ENCODE data around the gene PACS1.

DNA sequence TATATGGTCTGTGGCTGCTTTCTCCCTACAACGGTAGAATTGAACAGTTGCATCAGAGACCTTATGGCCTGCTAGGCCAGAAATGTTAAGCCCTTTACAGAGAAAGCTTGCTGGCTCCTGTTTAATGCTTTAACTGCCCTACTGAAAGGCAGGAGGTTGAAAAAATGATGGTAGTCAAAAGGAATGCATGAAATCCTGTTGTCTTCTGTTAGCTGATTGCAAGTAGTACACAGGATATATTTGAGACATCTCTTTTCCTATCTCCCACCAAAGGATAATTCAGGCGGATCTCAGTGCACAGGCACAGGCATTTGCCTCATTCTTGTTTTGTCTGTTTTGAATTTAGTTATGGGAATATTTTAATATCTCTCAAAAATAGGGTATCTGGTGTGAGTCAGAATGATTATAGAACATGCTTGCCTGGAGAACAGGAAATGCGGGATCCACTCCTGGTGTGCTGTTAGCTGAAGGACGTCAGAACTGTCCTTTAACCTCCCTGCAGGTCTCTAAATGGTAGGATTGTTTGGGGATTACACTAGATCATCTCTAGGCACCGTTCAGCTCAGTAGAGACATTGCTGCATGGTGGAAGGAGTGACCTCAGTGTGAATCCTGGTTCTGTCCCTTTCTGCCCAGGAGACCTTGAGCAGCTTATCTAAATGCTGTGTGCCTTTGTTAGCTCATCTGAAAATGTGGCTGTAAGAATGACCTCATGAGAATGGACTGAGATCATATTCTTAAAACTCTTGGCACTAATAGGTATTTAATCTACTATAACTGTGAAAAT, 49.5 kb downstream of the PACS1 start:
- TF ChIP-seq, protein P1, sequence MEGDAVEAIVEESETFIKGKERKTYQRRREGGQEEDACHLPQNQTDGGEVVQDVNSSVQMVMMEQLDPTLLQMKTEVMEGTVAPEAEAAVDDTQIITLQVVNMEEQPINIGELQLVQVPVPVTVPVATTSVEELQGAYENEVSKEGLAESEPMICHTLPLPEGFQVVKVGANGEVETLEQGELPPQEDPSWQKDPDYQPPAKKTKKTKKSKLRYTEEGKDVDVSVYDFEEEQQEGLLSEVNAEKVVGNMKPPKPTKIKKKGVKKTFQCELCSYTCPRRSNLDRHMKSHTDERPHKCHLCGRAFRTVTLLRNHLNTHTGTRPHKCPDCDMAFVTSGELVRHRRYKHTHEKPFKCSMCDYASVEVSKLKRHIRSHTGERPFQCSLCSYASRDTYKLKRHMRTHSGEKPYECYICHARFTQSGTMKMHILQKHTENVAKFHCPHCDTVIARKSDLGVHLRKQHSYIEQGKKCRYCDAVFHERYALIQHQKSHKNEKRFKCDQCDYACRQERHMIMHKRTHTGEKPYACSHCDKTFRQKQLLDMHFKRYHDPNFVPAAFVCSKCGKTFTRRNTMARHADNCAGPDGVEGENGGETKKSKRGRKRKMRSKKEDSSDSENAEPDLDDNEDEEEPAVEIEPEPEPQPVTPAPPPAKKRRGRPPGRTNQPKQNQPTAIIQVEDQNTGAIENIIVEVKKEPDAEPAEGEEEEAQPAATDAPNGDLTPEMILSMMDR (IDR thresholded peaks at IDR 0.05; ENCODE audit: low read length): no peak
- no peak for TF ChIP-seq EZH2 (IDR thresholded peaks at IDR 0.05; ENCODE audit: borderline replicate concordance, low read length)

Measured in OCI-LY1 (cell line).